Mesendoderm (in vitro differentiated cells): ENCODE results near the gene HMCN2.

Experiments used
- DNase-seq: peaks from one replicate; pipeline ENCODE4 v3.0.0; 2013
- H2AK5ac ChIP-seq: 2 replicates; pipeline ENCODE4 v1.6.1; 2013; ENCODE audit warnings: low read length, inconsistent platforms
- H2BK120ac ChIP-seq: 2 replicates; pipeline ENCODE4 v1.6.1; 2013; ENCODE audit warnings: low read depth, mild to moderate bottlenecking, low read length, moderate library complexity, mixed read lengths
- H2BK15ac ChIP-seq: replicated peaks from 2 replicates; pipeline ENCODE4 v1.6.1; 2013; ENCODE audit warnings: low read depth, mild to moderate bottlenecking, moderate library complexity
- H2BK5ac ChIP-seq: 2 replicates; pipeline ENCODE4 v1.6.1; 2013; ENCODE audit warnings: low read length, inconsistent platforms
- H3K18ac ChIP-seq: 2 replicates; pipeline ENCODE4 v1.6.1; 2013; ENCODE audit warnings: mild to moderate bottlenecking, low read length, mixed read lengths
- H3K23ac ChIP-seq: one replicate; pipeline ENCODE4 v1.6.1; 2013; ENCODE audit warnings: low read length
- H3K27ac ChIP-seq: 2 replicates; pipeline ENCODE4 v1.5.1; 2013; ENCODE audit warnings: low read depth, mild to moderate bottlenecking, inconsistent platforms, low read length, moderate library complexity
- H3K27me3 ChIP-seq: 2 replicates; pipeline ENCODE4 v1.6.1; 2013; ENCODE audit warnings: low read length, control low read depth, mild to moderate bottlenecking, inconsistent platforms; ENCODE audit not compliant: insufficient read depth, poor library complexity
- H3K36me3 ChIP-seq: 2 replicates; pipeline ENCODE4 v1.6.1; 2013; ENCODE audit warnings: low read length, inconsistent platforms; ENCODE audit not compliant: control insufficient read depth, insufficient read depth
- H3K4ac ChIP-seq: one replicate; pipeline ENCODE4 v1.6.1; 2013; ENCODE audit warnings: low read depth, mild to moderate bottlenecking, low read length, moderate library complexity
- H3K4me1 ChIP-seq: 2 replicates; pipeline ENCODE4 v1.6.1; 2013; ENCODE audit warnings: low read depth, low read length, inconsistent platforms; ENCODE audit not compliant: control insufficient read depth
- H3K4me2 ChIP-seq: 2 replicates; pipeline ENCODE4 v1.6.1; 2013; ENCODE audit warnings: low read length
- H3K4me3 ChIP-seq: 2 replicates; pipeline ENCODE4 v1.5.1; 2013; ENCODE audit warnings: mild to moderate bottlenecking, low read length
- H3K56ac ChIP-seq: one replicate; pipeline ENCODE4 v1.6.1; 2013; ENCODE audit warnings: low read length
- H3K79me1 ChIP-seq: 2 replicates; pipeline ENCODE4 v1.6.1; 2013; ENCODE audit warnings: low read length, inconsistent platforms
- H3K79me2 ChIP-seq: 2 replicates; pipeline ENCODE4 v1.6.1; 2013; ENCODE audit warnings: mild to moderate bottlenecking, low read length; ENCODE audit not compliant: control insufficient read depth, insufficient read depth
- H3K9ac ChIP-seq: 2 replicates; pipeline ENCODE4 v1.6.1; 2013; ENCODE audit warnings: low read length, inconsistent platforms
- H4K5ac ChIP-seq: one replicate; pipeline ENCODE4 v1.6.1; 2013; ENCODE audit warnings: low read length
- H4K8ac ChIP-seq: one replicate; pipeline ENCODE4 v1.6.1; 2013; ENCODE audit warnings: low read depth, mild to moderate bottlenecking, control low read depth, low read length, moderate library complexity
- whole genome bisulfite sequencing: extraction: QIAGEN DNeasy Blood & Tissue Kit; methylation state at CpG from one replicate; pipeline ENCODE4 v1.1.7; 2013; ENCODE audit warnings: low lambda C conversion rate, missing lambda C conversion rate; ENCODE audit not compliant: insufficient coverage; ENCODE audit errors: extremely low coverage; 5-methylcytosine and 5-hydroxymethylcytosine counted together

The HMCN2 gene

DNA sequence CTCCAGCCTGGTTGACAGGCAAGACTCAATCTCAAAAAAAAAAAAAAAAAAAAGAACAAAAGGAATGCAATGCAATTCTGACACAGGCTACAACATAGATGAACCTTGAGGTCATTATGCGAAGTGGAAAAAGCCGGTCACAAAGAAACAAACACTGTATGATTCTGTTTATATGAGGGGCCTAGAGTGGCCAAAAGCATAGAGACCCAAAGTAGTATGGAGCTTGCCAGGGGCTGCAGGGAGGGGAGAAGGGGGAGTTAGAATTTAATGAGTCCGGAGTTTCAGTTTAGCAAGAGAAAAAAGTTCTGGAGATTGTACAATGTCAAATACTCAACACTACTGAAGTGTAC is 146.0 kb downstream of the HMCN2 start:
- H3K4ac ChIP-seq: no peak overlapping the region
- H3K4me3 ChIP-seq: no peak overlapping the region
- WGBS: no CpG with 5 or more reads among the region's 3 CpGs

DNA sequence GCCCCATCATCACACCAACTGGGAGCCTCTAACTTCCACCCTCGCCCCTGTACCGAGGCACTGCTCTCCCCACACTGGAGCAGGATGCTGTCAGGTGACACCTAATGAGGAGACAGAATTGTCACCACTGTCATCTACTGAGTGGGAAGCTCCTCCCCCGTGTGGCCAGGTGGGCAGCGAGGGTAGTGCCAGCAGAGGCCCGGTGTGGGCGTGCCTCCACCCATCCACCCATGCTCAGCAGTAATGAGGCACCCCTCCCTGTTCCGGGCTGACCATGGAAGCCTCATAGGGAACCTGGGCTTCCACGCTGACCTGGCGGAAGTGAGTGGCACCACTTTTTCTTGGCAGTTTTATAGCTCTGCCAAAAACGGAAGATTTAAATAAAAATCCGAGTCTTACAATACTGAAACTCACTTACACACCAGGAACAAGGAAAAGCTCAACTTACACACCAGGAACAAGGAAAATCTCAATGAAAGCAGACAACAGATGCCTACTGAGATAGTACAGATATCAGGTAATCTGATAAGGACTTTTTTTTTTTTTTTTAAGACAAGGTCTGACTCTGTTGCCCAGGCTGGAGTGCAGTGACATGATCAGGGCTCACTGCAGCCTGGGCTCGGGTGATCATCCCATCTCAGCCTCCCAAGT is 148.6 kb downstream of the HMCN2 start:
- H3K18ac ChIP-seq: no peak overlapping the region
- H2BK15ac ChIP-seq: no peak overlapping the region
- no peak overlapping the region for H4K8ac ChIP-seq
- H3K56ac ChIP-seq: no peak overlapping the region
- H2BK5ac ChIP-seq: no peak overlapping the region
- no peaks in the 10 kb centered on the region for H3K36me3 ChIP-seq
- no peaks in the 10 kb centered on the region for H3K79me2 ChIP-seq
- H3K4me3 ChIP-seq: no peak overlapping the region
- no peak overlapping the region for H3K4ac ChIP-seq
- H3K79me1 ChIP-seq: no peaks in the 10 kb centered on the region
- no peak overlapping the region for H2BK120ac ChIP-seq
- no peak overlapping the region for H2AK5ac ChIP-seq
- H3K27me3 ChIP-seq: no peaks in the 10 kb centered on the region
- DNase-seq: no peak
- no CpG with 5 or more reads among the region's 12 CpGs for WGBS
- no peak overlapping the region for H3K27ac ChIP-seq
- no peak overlapping the region for H3K23ac ChIP-seq
- no peak overlapping the region for H3K9ac ChIP-seq
- H4K5ac ChIP-seq: no peak overlapping the region
- no peaks in the 10 kb centered on the region for H3K4me1 ChIP-seq
- no peak overlapping the region for H3K4me2 ChIP-seq

More for the DNA sequence above, 146.0 kb downstream of the HMCN2 start:
- H2BK5ac ChIP-seq: no peak overlapping the region
- no peaks in the 10 kb centered on the region for H3K27me3 ChIP-seq
- no peak overlapping the region for H4K5ac ChIP-seq
- H3K79me2 ChIP-seq: no peaks in the 10 kb centered on the region
- no peak overlapping the region for H3K56ac ChIP-seq
- no peak overlapping the region for H2BK15ac ChIP-seq
- no peak overlapping the region for H3K9ac ChIP-seq
- H3K23ac ChIP-seq: no peak overlapping the region
- no peak overlapping the region for H3K18ac ChIP-seq
- DNase-seq: no peak
- H3K27ac ChIP-seq: no peak overlapping the region
- H3K79me1 ChIP-seq: no peaks in the 10 kb centered on the region
- no peak overlapping the region for H4K8ac ChIP-seq
- H3K4me1 ChIP-seq: no peaks in the 10 kb centered on the region
- H2AK5ac ChIP-seq: no peak overlapping the region
- H3K4me2 ChIP-seq: no peak overlapping the region
- H2BK120ac ChIP-seq: no peak overlapping the region
- H3K36me3 ChIP-seq: no peaks in the 10 kb centered on the region

DNA sequence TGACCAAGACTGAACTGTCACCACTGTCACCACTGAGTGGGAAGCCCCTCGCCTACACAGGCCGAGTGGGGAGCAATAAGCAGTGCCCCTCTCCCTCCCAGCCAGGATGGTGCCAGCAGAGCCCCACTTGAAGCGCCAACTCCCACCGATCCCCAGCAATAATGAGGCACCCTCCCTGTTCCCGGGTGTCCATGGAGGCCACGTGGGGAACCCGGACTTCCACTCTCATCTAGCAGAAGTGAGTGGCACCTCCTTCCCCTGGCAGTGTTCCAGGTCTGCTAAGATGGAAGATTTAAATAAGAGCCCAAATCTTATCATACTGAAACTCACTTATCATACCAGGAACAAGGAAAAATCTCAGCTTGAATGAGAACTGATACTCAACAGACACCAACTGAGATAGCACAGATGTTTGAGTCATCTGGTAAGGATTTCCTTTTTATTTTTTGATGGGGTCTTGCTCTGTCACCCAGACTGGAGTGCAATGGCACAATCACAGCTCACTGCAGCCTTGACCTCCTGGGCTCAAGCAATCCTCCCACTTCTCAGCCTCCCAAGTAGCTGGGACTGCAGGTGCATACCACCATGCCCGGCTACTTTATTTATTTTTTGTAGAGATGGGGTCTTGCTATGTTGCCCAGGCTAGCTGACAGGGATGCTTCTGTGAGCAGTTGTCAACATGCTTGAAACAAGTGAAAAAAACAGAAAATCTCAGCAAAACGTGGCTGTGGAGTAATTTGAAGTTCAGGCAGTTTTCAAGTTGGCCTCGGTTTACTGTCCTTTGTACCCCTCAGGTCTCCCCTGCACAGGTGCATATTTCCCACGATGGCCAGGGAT is 149.6 kb downstream of the HMCN2 start:
- Histone ChIP-seq H3K9ac (no peak overlapping the region), H2BK120ac (no peak overlapping the region), H2AK5ac (no peak overlapping the region), H4K5ac (no peak overlapping the region), H3K27me3 (no peaks in the 10 kb centered on the region), H3K56ac (no peak overlapping the region), H3K27ac (no peak overlapping the region), H4K8ac (no peak overlapping the region), H3K4me2 (no peak overlapping the region), H3K23ac (no peak overlapping the region), H3K4me3 (no peak overlapping the region), H2BK5ac (peak overlapping the region; percentile 45), H3K4me1 (no peaks in the 10 kb centered on the region), H3K4ac (no peak overlapping the region), H3K36me3 (no peaks in the 10 kb centered on the region), H3K79me2 (no peaks in the 10 kb centered on the region), H3K18ac (no peak overlapping the region), H2BK15ac (no peak overlapping the region), H3K79me1 (no peaks in the 10 kb centered on the region)
- WGBS: no CpG with 5 or more reads among the region's 11 CpGs
- peak; percentile 52 for DNase-seq

DNA sequence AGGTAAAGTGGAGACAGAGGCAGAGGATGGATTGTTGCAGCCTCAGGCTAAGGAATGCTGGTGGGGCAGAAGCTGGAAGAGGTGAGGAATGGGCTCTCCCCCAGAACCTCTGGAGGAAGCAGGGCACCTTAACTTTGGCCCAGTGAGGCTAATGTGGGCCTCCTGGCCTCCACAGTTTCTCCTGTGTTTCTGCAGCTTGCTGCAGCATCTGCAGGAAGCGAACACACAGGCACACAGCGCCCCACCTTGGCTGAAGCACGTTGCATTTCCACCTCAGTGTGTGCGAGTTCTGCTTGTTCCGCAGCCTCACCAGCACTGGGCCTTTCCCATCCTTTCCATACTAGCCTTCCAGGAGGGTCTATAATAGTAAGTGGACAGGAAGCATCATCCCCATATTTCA is 152.0 kb downstream of the HMCN2 start:
- H3K4me1 ChIP-seq: peaks cover 11% of the 10 kb centered on the region
- H2BK5ac ChIP-seq: no peak overlapping the region
- WGBS: no CpG with 5 or more reads among the region's 5 CpGs
- H3K4me3 ChIP-seq: no peak overlapping the region
- no peak overlapping the region for H3K27ac ChIP-seq
- H3K79me1 ChIP-seq: no peaks in the 10 kb centered on the region
- no peak overlapping the region for H3K4ac ChIP-seq
- no peak overlapping the region for H3K56ac ChIP-seq
- DNase-seq: peak; percentile 54
- H2AK5ac ChIP-seq: no peak overlapping the region
- H3K23ac ChIP-seq: no peak overlapping the region
- no peaks in the 10 kb centered on the region for H3K36me3 ChIP-seq
- no peak overlapping the region for H3K18ac ChIP-seq
- no peak overlapping the region for H4K8ac ChIP-seq
- H2BK15ac ChIP-seq: no peak overlapping the region
- H3K9ac ChIP-seq: no peak overlapping the region
- no peak overlapping the region for H4K5ac ChIP-seq
- no peak overlapping the region for H2BK120ac ChIP-seq
- H3K4me2 ChIP-seq: no peak overlapping the region
- no peaks in the 10 kb centered on the region for H3K27me3 ChIP-seq
- H3K79me2 ChIP-seq: no peaks in the 10 kb centered on the region

DNA sequence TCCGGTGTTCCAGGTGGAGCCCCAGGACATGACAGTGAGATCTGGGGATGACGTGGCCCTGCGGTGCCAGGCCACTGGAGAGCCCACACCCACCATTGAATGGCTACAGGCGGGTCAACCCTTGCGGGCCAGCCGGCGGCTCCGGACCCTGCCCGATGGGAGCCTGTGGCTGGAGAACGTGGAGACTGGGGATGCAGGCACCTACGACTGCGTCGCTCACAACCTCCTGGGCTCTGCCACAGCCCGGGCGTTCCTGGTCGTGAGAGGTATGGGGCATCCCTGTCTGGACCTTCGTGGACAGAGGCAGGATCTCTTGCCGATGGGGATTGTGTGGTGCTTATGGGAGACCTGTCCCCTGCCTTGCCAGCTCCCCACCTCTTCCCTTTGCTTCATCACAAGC is 153.2 kb downstream of the HMCN2 start:
- Histone ChIP-seq H3K56ac (no peak overlapping the region), H3K79me2 (no peaks in the 10 kb centered on the region), H3K36me3 (no peaks in the 10 kb centered on the region), H3K4me1 (peaks cover 11% of the 10 kb centered on the region), H3K4ac (no peak overlapping the region), H4K5ac (no peak overlapping the region), H3K23ac (no peak overlapping the region), H2BK15ac (no peak overlapping the region), H2AK5ac (no peak overlapping the region), H3K4me3 (no peak overlapping the region), H2BK120ac (no peak overlapping the region), H3K4me2 (no peak overlapping the region), H3K9ac (no peak overlapping the region), H3K27ac (no peak overlapping the region), H3K27me3 (no peaks in the 10 kb centered on the region), H3K18ac (no peak overlapping the region), H4K8ac (no peak overlapping the region), H2BK5ac (no peak overlapping the region), H3K79me1 (no peaks in the 10 kb centered on the region)
- DNase-seq: no peak
- WGBS: no CpG with 5 or more reads among the region's 18 CpGs
